Parathyroid adenoma (tissue), 2 donors: ENCODE results near the gene OSBPL3.

ENCODE experiments used
- H2AFZ ChIP-seq: fragments of 300-600 bp; sonication (generic); one replicate; pipeline ENCODE4 v1.7.0; 2017; ENCODE audit warnings: antibody characterized with exemption, mild to moderate bottlenecking
- H3K27ac ChIP-seq: fragments of 300-600 bp; sonication (generic); one replicate; pipeline ENCODE4 v1.7.0; 2017
- H3K27me3 ChIP-seq: fragments of 300-600 bp; sonication (generic); one replicate; pipeline ENCODE4 v1.7.0; 2017; ENCODE audit warnings: low read length; ENCODE audit not compliant: control insufficient read depth, insufficient read depth
- H3K36me3 ChIP-seq: fragments of 300-600 bp; sonication (generic); one replicate; pipeline ENCODE4 v1.7.0; 2017; ENCODE audit warnings: low read length; ENCODE audit not compliant: control insufficient read depth, insufficient read depth
- H3K4me1 ChIP-seq: fragments of 300-600 bp; sonication (generic); one replicate; pipeline ENCODE4 v1.7.0; 2017; ENCODE audit warnings: control low read depth
- H3K4me2 ChIP-seq: fragments of 300-600 bp; sonication (generic); one replicate; pipeline ENCODE4 v1.7.0; 2017; ENCODE audit warnings: low read length
- H3K4me3 ChIP-seq: fragments of 300-600 bp; sonication (generic); one replicate; pipeline ENCODE4 v1.7.0; 2017; ENCODE audit warnings: low read depth, low read length
- H3K79me2 ChIP-seq: fragments of 300-600 bp; sonication (generic); one replicate; pipeline ENCODE4 v1.7.0; 2017; ENCODE audit warnings: control low read depth
- H3K9ac ChIP-seq: fragments of 300-600 bp; sonication (generic); one replicate; pipeline ENCODE4 v1.7.0; 2017; ENCODE audit warnings: mild to moderate bottlenecking
- H3K9me3 ChIP-seq: fragments of 300-600 bp; sonication (generic); one replicate; pipeline ENCODE4 v1.7.0; 2017; ENCODE audit warnings: low read length; ENCODE audit not compliant: control insufficient read depth
- CTCF ChIP-seq: fragments of 300-600 bp; sonication (generic); IDR thresholded peaks from one replicate; pipeline ENCODE4 v1.7.0; 2017; ENCODE audit warnings: antibody characterized with exemption, mild to moderate bottlenecking
- donor health status: primary hyperparathyroidism.

OSBPL3 gene

GRCh38 chr7:24843821-24844434 is 136.1 kb downstream of the OSBPL3 start:
- no peak for TF ChIP-seq CTCF
- no peak overlapping the region for H2AFZ ChIP-seq

GRCh38 chr7:24842449-24843241 is 137.3 kb downstream of the OSBPL3 start:
- no peak for TF ChIP-seq CTCF
- no peak overlapping the region for H3K27ac ChIP-seq
- H3K36me3 ChIP-seq, result no peaks in the 10 kb centered on the region
- no peaks in the 10 kb centered on the region for H3K9me3 ChIP-seq
- H3K79me2 ChIP-seq, result no peaks in the 10 kb centered on the region
- no peaks in the 10 kb centered on the region for H3K4me1 ChIP-seq
- H3K4me3 ChIP-seq, result no peak overlapping the region
- no peaks in the 10 kb centered on the region for H3K27me3 ChIP-seq
- no peak overlapping the region for H3K4me2 ChIP-seq
- no peak overlapping the region for H3K9ac ChIP-seq
- H2AFZ ChIP-seq, result no peak overlapping the region

More at GRCh38 chr7:24843821-24844434, 136.1 kb downstream of the OSBPL3 start:
- Histone ChIP-seq H3K4me2 (no peak overlapping the region), H3K4me1 (no peaks in the 10 kb centered on the region), H3K27ac (no peak overlapping the region), H3K27me3 (no peaks in the 10 kb centered on the region), H3K9ac (no peak overlapping the region), H3K79me2 (no peaks in the 10 kb centered on the region), H3K36me3 (no peaks in the 10 kb centered on the region), H3K4me3 (no peak overlapping the region), H3K9me3 (no peaks in the 10 kb centered on the region)

- TF ChIP-seq CTCF, result no peak
- Histone ChIP-seq H3K9ac (no peak overlapping the region), H3K27ac (no peak overlapping the region), H3K4me3 (no peak overlapping the region), H3K36me3 (no peaks in the 10 kb centered on the region), H3K79me2 (no peaks in the 10 kb centered on the region), H2AFZ (no peak overlapping the region), H3K4me1 (no peaks in the 10 kb centered on the region), H3K9me3 (no peaks in the 10 kb centered on the region), H3K27me3 (no peaks in the 10 kb centered on the region), H3K4me2 (no peak overlapping the region)
Measured at GRCh38 chr7:24842029-24842428, 137.9 kb downstream of the OSBPL3 start.

- Histone ChIP-seq H3K9ac (no peak overlapping the region), H3K4me2 (no peak overlapping the region), H3K4me3 (no peak overlapping the region), H3K79me2 (no peaks in the 10 kb centered on the region), H3K4me1 (no peaks in the 10 kb centered on the region), H3K27me3 (no peaks in the 10 kb centered on the region), H3K27ac (no peak overlapping the region), H2AFZ (no peak overlapping the region), H3K9me3 (no peaks in the 10 kb centered on the region), H3K36me3 (no peaks in the 10 kb centered on the region)
- TF ChIP-seq CTCF, result no peak
Measured at GRCh38 chr7:24840563-24840962, 139.4 kb downstream of the OSBPL3 start.

GRCh38 chr7:24836084-24836483 is 143.9 kb downstream of the OSBPL3 start:
- no peaks in the 10 kb centered on the region for H3K27me3 ChIP-seq
- H3K4me2 ChIP-seq, result no peak overlapping the region
- TF ChIP-seq CTCF, result no peak
- no peaks in the 10 kb centered on the region for H3K79me2 ChIP-seq
- H3K9ac ChIP-seq, result no peak overlapping the region
- H3K9me3 ChIP-seq, result no peaks in the 10 kb centered on the region
- no peak overlapping the region for H2AFZ ChIP-seq
- H3K4me1 ChIP-seq, result no peaks in the 10 kb centered on the region
- no peaks in the 10 kb centered on the region for H3K36me3 ChIP-seq
- no peak overlapping the region for H3K27ac ChIP-seq
- H3K4me3 ChIP-seq, result no peak overlapping the region
